Thymus (tissue), 11 donors: ENCODE measurements around the gene HSPBP1. TPM values are rescaled to one million over a fixed set of nuclear protein-coding genes. Genes with fewer than 3 reads are reported as not detected.

ENCODE experiments used
- DNase-seq, 9 donors: peaks; one replicate each; pipeline ENCODE4 v3.0.0-alpha.2; 2013; ENCODE audit warnings: low spot score in 9 of 9, low read depth in 6 of 9, missing footprints in 1 of 9
- H3K27ac ChIP-seq, 2 donors: one replicate each; pipeline ENCODE4 v1.5.1; 2013; ENCODE audit warnings: control low read depth in 1 of 2, low read depth in 1 of 2, low read length in 1 of 2, mild to moderate bottlenecking in 1 of 2, moderate library complexity in 1 of 2
- H3K27me3 ChIP-seq, 2 donors: one replicate each; pipeline ENCODE4 v1.5.1; 2013; ENCODE audit warnings: low read length in 1 of 2; ENCODE audit not compliant: control insufficient read depth in 2 of 2, insufficient read depth in 1 of 2
- H3K36me3 ChIP-seq, 2 donors: one replicate each; pipeline ENCODE4 v1.5.1; 2013; ENCODE audit warnings: low read length in 1 of 2, mild to moderate bottlenecking in 1 of 2, moderate library complexity in 1 of 2; ENCODE audit not compliant: control insufficient read depth in 2 of 2, insufficient read depth in 2 of 2
- H3K4me1 ChIP-seq, 2 donors: one replicate each; pipeline ENCODE4 v1.5.1; 2013; ENCODE audit warnings: low read length in 2 of 2; ENCODE audit not compliant: control insufficient read depth in 2 of 2, insufficient read depth in 2 of 2
- H3K4me3 ChIP-seq, 2 donors: one replicate each; pipeline ENCODE4 v1.5.1; 2013; ENCODE audit warnings: low read length in 2 of 2, control low read depth in 1 of 2, mild to moderate bottlenecking in 1 of 2
- H3K9me3 ChIP-seq, 2 donors: one replicate each; pipeline ENCODE4 v1.5.1; 2013; ENCODE audit warnings: low read length in 1 of 2, mild to moderate bottlenecking in 1 of 2; ENCODE audit not compliant: control insufficient read depth in 2 of 2, insufficient read depth in 1 of 2
- WGBS: extraction: QIAGEN DNeasy Blood & Tissue Kit; methylation state at CpG from one replicate; pipeline ENCODE4 v1.1.7; 2013; 5-methylcytosine and 5-hydroxymethylcytosine counted together
- polyA plus RNA-seq: library from polyadenylated mRNA; stranded (reverse); fragments of 200-250 nt; gene quantifications from one replicate; pipeline ENCODE4 v1.2.3, GENCODE V29; 2013
- total RNA-seq: library from RNA; stranded (reverse); fragments of 120-200 nt; gene quantifications from one replicate; pipeline ENCODE4 v1.2.4, GENCODE V29; 2013
- donor health status: healthy.

HSPBP1 gene
- total and polyA plus RNA-seq, 2 donors: 16.4 to 21.8 TPM

GRCh38 chr19:55238030-55238429, 41.9 kb downstream of the HSPBP1 start:
- H3K9me3 ChIP-seq: no peaks in the 10 kb centered on the region
- no peak for DNase-seq
- no peaks in the 10 kb centered on the region for H3K27me3 ChIP-seq
- H3K27ac ChIP-seq: no peak overlapping the region
- no peaks in the 10 kb centered on the region for H3K4me1 ChIP-seq
- WGBS: 98% methylated on average over 8 of the region's 8 CpGs
- H3K36me3 ChIP-seq: peaks cover 89 to 91% of the 10 kb centered on the region in 2 donors
- no peak overlapping the region for H3K4me3 ChIP-seq

GRCh38 chr19:55232986-55233385, 46.9 kb downstream of the HSPBP1 start:
- no peak for DNase-seq
- WGBS: 98% methylated on average over 5 of the region's 5 CpGs
- H3K36me3 ChIP-seq: peaks cover 87 to 92% of the 10 kb centered on the region in 2 donors

GRCh38 chr19:55232286-55232602, 47.7 kb downstream of the HSPBP1 start:
- no peak overlapping the region for H3K4me3 ChIP-seq
- WGBS: 88% methylated on average over 12 of the region's 12 CpGs
- H3K36me3 ChIP-seq: peaks cover 87 to 91% of the 10 kb centered on the region in 2 donors
- no peak overlapping the region for H3K27ac ChIP-seq
- H3K4me1 ChIP-seq: no peaks in the 10 kb centered on the region
- no peaks in the 10 kb centered on the region for H3K9me3 ChIP-seq
- DNase-seq: no peak
- no peaks in the 10 kb centered on the region for H3K27me3 ChIP-seq

More at GRCh38 chr19:55232986-55233385, 46.9 kb downstream of the HSPBP1 start:
- Histone ChIP-seq H3K27ac (no peak overlapping the region), H3K9me3 (no peaks in the 10 kb centered on the region), H3K27me3 (no peaks in the 10 kb centered on the region), H3K4me1 (no peaks in the 10 kb centered on the region), H3K4me3 (no peak overlapping the region)

- no peak overlapping the region for H3K27ac ChIP-seq
- 98% methylated on average over 30 of the region's 30 CpGs for WGBS
- no peak for DNase-seq
These were observed 48.3 kb downstream of the HSPBP1 start for GRCh38 chr19:55231391-55232285.

GRCh38 chr19:55230780-55231179, 49.1 kb downstream of the HSPBP1 start:
- H3K27me3 ChIP-seq: no peaks in the 10 kb centered on the region
- 97% methylated on average over 13 of the region's 13 CpGs for WGBS
- H3K36me3 ChIP-seq: peaks cover 82 to 89% of the 10 kb centered on the region in 2 donors
- no peak overlapping the region for H3K4me3 ChIP-seq
- H3K9me3 ChIP-seq: no peaks in the 10 kb centered on the region
- DNase-seq: no peak
- H3K27ac ChIP-seq: no peak overlapping the region
- H3K4me1 ChIP-seq: no peaks in the 10 kb centered on the region

More at GRCh38 chr19:55231391-55232285, 48.3 kb downstream of the HSPBP1 start:
- Histone ChIP-seq H3K36me3 (peaks cover 87 to 91% of the 10 kb centered on the region in 2 donors), H3K4me3 (no peak overlapping the region), H3K27me3 (no peaks in the 10 kb centered on the region), H3K4me1 (no peaks in the 10 kb centered on the region), H3K9me3 (no peaks in the 10 kb centered on the region)

- Histone ChIP-seq H3K9me3 (no peaks in the 10 kb centered on the region), H3K27me3 (no peaks in the 10 kb centered on the region), H3K4me3 (no peak overlapping the region), H3K36me3 (peaks cover 80 to 88% of the 10 kb centered on the region in 2 donors), H3K4me1 (no peaks in the 10 kb centered on the region), H3K27ac (no peak overlapping the region)
- DNase-seq: no peak
- WGBS: 93% methylated on average over 13 of the region's 13 CpGs
These were observed 49.6 kb downstream of the HSPBP1 start for GRCh38 chr19:55230329-55230728.

- Histone ChIP-seq H3K36me3 (peaks cover 74 to 82% of the 10 kb centered on the region in 2 donors), H3K4me3 (no peak overlapping the region), H3K9me3 (no peaks in the 10 kb centered on the region), H3K4me1 (no peaks in the 10 kb centered on the region), H3K27ac (no peak overlapping the region), H3K27me3 (no peaks in the 10 kb centered on the region)
- 97% methylated on average over 17 of the region's 17 CpGs for WGBS
- DNase-seq: no peak
These were observed 50.1 kb downstream of the HSPBP1 start for GRCh38 chr19:55229789-55230182.

GRCh38 chr19:55229145-55229788, 50.6 kb downstream of the HSPBP1 start:
- H3K9me3 ChIP-seq: no peaks in the 10 kb centered on the region
- peaks cover 71 to 80% of the 10 kb centered on the region in 2 donors for H3K36me3 ChIP-seq
- no peak overlapping the region for H3K27ac ChIP-seq
- no peak for DNase-seq
- H3K4me3 ChIP-seq: no peak overlapping the region
- no peaks in the 10 kb centered on the region for H3K4me1 ChIP-seq
- WGBS: 98% methylated on average over 18 of the region's 18 CpGs
- H3K27me3 ChIP-seq: no peaks in the 10 kb centered on the region

GRCh38 chr19:55228403-55229031, 51.4 kb downstream of the HSPBP1 start, which contains the start of gene TMEM86B:
TMEM86B (minus strand) TSS chr19:55228763; CDS start chr19:55228741, 22 bp downstream.
- Histone ChIP-seq H3K4me3 (no peak within 1 kb of the TSS), H3K9me3 (no peaks in the 10 kb centered on the region), H3K27me3 (no peaks in the 10 kb centered on the region), H3K27ac (no peak within 1 kb of the TSS), H3K36me3 (peaks cover 74 to 77% of the 10 kb centered on the region in 2 donors), H3K4me1 (no peaks in the 10 kb centered on the region)
- 97% methylated on average over 12 of the region's 12 CpGs for WGBS
- DNase-seq: no peak
